Urinary bladder (tissue), 4 donors: Measurements from ENCODE around the gene TRIM8. TPM values are rescaled to one million over a fixed set of nuclear protein-coding genes. Genes with fewer than 3 reads are reported as not detected.
A peak's percentile ranks its signal among the peaks of the same experiment; 100 is the strongest.

Experiments
- DNase-seq: peaks from one replicate; pipeline ENCODE4 v3.0.0-alpha.2; 2015; ENCODE audit errors: extremely low spot score
- H3K27ac ChIP-seq: one replicate; pipeline ENCODE4 v1.5.1; 2013; ENCODE audit warnings: low read depth, mild to moderate bottlenecking, moderate library complexity
- H3K36me3 ChIP-seq: one replicate; pipeline ENCODE4 v1.6.1; 2013; ENCODE audit warnings: mild to moderate bottlenecking, moderate library complexity; ENCODE audit not compliant: insufficient read depth
- H3K4me1 ChIP-seq: one replicate; pipeline ENCODE4 v1.6.1; 2013; ENCODE audit warnings: mild to moderate bottlenecking, moderate library complexity; ENCODE audit not compliant: insufficient read depth
- H3K4me3 ChIP-seq: one replicate; pipeline ENCODE4 v1.5.1; 2013; ENCODE audit warnings: low read depth, low read length
- WGBS: extraction: QIAGEN DNeasy Blood & Tissue Kit; methylation state at CpG from one replicate; pipeline ENCODE4 v1.1.7; 2013; 5-methylcytosine and 5-hydroxymethylcytosine counted together
- polyA plus RNA-seq: library from polyadenylated mRNA; stranded (reverse); fragments of 200-250 nt; gene quantifications from one replicate; pipeline ENCODE4 v1.2.3, GENCODE V29; 2013
- total RNA-seq: library from RNA; depleted of rRNA; stranded (reverse); fragments of >200 nt; gene quantifications from one replicate; pipeline ENCODE4 v1.2.3, GENCODE V29; 2014
- donor health status: healthy with polysubstance abuse.
- donor health status: healthy.

TRIM8 gene
- total and polyA plus RNA-seq, 2 donors: 35.5 to 116 TPM

GRCh38 chr10:102669206-102670064 is 25.2 kb downstream of the TRIM8 start:
- peak overlapping the region; percentile 53 for H3K27ac ChIP-seq
- no peak overlapping the region for H3K4me3 ChIP-seq
- WGBS: 69% methylated on average over 7 of the region's 7 CpGs
- no peaks in the 10 kb centered on the region for H3K36me3 ChIP-seq
- DNase-seq: no peak
- H3K4me1 ChIP-seq: no peaks in the 10 kb centered on the region

- WGBS: 93% methylated on average over 9 of the region's 9 CpGs
Observed at GRCh38 chr10:102670065-102670670, 25.9 kb downstream of the TRIM8 start.

GRCh38 chr10:102670871-102671434 is 26.7 kb downstream of the TRIM8 start:
- WGBS: 77% methylated on average over 6 of the region's 6 CpGs
- no peak for DNase-seq
- Histone ChIP-seq H3K36me3 (no peaks in the 10 kb centered on the region), H3K4me1 (no peaks in the 10 kb centered on the region), H3K27ac (no peak overlapping the region), H3K4me3 (no peak overlapping the region)

More at GRCh38 chr10:102670065-102670670, 25.9 kb downstream of the TRIM8 start:
- H3K36me3 ChIP-seq: no peaks in the 10 kb centered on the region
- H3K4me3 ChIP-seq: no peak overlapping the region
- no peaks in the 10 kb centered on the region for H3K4me1 ChIP-seq
- no peak for DNase-seq
- H3K27ac ChIP-seq: peak overlapping the region; percentile 35

- Histone ChIP-seq H3K4me3 (no peak overlapping the region), H3K4me1 (no peaks in the 10 kb centered on the region), H3K36me3 (no peaks in the 10 kb centered on the region), H3K27ac (no peak overlapping the region)
- WGBS: 65% methylated on average over 13 of the region's 13 CpGs
- DNase-seq: no peak
Observed at GRCh38 chr10:102673236-102673818, 29.0 kb downstream of the TRIM8 start.

- WGBS: 5% methylated on average over 19 of the region's 19 CpGs
- no peaks in the 10 kb centered on the region for H3K4me1 ChIP-seq
- no peak for DNase-seq
- peak overlapping the region; percentile 1 for H3K4me3 ChIP-seq
- peak overlapping the region; percentile 48 for H3K27ac ChIP-seq
- no peaks in the 10 kb centered on the region for H3K36me3 ChIP-seq
Observed at GRCh38 chr10:102673819-102674511, 29.7 kb downstream of the TRIM8 start.

- 29% methylated on average over 2 of the region's 2 CpGs for WGBS
- Histone ChIP-seq H3K36me3 (no peaks in the 10 kb centered on the region), H3K4me1 (no peaks in the 10 kb centered on the region), H3K4me3 (peak overlapping the region; percentile 1), H3K27ac (peak overlapping the region; percentile 48)
- DNase-seq: no peak
Observed at GRCh38 chr10:102674566-102674965, 30.3 kb downstream of the TRIM8 start.

GRCh38 chr10:102675011-102675665 is 30.9 kb downstream of the TRIM8 start:
- no peaks in the 10 kb centered on the region for H3K36me3 ChIP-seq
- no peak overlapping the region for H3K4me3 ChIP-seq
- DNase-seq: no peak
- 44% methylated on average over 8 of the region's 8 CpGs for WGBS
- peak overlapping the region; percentile 24 for H3K27ac ChIP-seq
- H3K4me1 ChIP-seq: no peaks in the 10 kb centered on the region

- Histone ChIP-seq H3K27ac (peak overlapping the region; percentile 30), H3K36me3 (no peaks in the 10 kb centered on the region), H3K4me1 (no peaks in the 10 kb centered on the region), H3K4me3 (no peak overlapping the region)
- no peak for DNase-seq
- 20% methylated on average over 16 of the region's 16 CpGs for WGBS
Observed at GRCh38 chr10:102675666-102676533, 31.6 kb downstream of the TRIM8 start.

- DNase-seq: no peak
- H3K27ac ChIP-seq: peak overlapping the region; percentile 60
- 56% methylated on average over 9 of the region's 9 CpGs for WGBS
- no peak overlapping the region for H3K4me3 ChIP-seq
- no peaks in the 10 kb centered on the region for H3K4me1 ChIP-seq
- H3K36me3 ChIP-seq: no peaks in the 10 kb centered on the region
Observed at GRCh38 chr10:102676534-102677315, 32.4 kb downstream of the TRIM8 start.

GRCh38 chr10:102677331-102678067 is 33.2 kb downstream of the TRIM8 start:
- peak overlapping the region; percentile 16 for H3K27ac ChIP-seq
- H3K36me3 ChIP-seq: no peaks in the 10 kb centered on the region
- H3K4me1 ChIP-seq: no peaks in the 10 kb centered on the region
- WGBS: 69% methylated on average over 9 of the region's 9 CpGs
- DNase-seq: no peak
- H3K4me3 ChIP-seq: no peak overlapping the region

GRCh38 chr10:102678068-102678400 is 33.8 kb downstream of the TRIM8 start:
- H3K4me3 ChIP-seq: no peak overlapping the region
- H3K27ac ChIP-seq: no peak overlapping the region
- DNase-seq: no peak
- WGBS: 73% methylated on average over 9 of the region's 9 CpGs
- H3K4me1 ChIP-seq: no peaks in the 10 kb centered on the region
- H3K36me3 ChIP-seq: no peaks in the 10 kb centered on the region
